ENCODE results near the gene RHAG. TPM values are rescaled to one million over a fixed set of nuclear protein-coding genes. Genes with fewer than 3 reads are reported as not detected.
A peak's percentile ranks its signal among the peaks of the same experiment; 100 is the strongest.
"Not testable (repeated sequence)": the region's sequence is repeated elsewhere in the genome, so short reads cannot be mapped to it uniquely, and the experiment has no call there.

RHAG gene
- total RNA-seq, 1 donor from 2014 or later = not detected

- Mint-ChIP-seq H3K9me3 (peaks cover 3% of the 10 kb centered on the region), H3K27me3 (ENCODE audit: low read depth) (no peaks in the 10 kb centered on the region), H3K27ac (no peak overlapping the region), H3K4me1 (peaks cover 5% of the 10 kb centered on the region), H3K36me3 (no peaks in the 10 kb centered on the region), H3K4me3 (no peak overlapping the region)
- peak; percentile 87 for TF ChIP-seq CTCF (IDR thresholded peaks at IDR 0.05; ENCODE audit: unreplicated experiment)
- DNase-seq (ENCODE audit: low spot score in 2 of 2, unreplicated experiment in 2 of 2) = no peak
Observed at GRCh38 chr6:49606721-49607390, 29.8 kb downstream of the RHAG start.

GRCh38 chr6:49604080-49604479 lies 32.6 kb downstream of the RHAG start:
- H3K27ac Mint-ChIP-seq; H3K36me3 Mint-ChIP-seq; H3K4me1 Mint-ChIP-seq; H3K4me3 Mint-ChIP-seq; H3K27me3 Mint-ChIP-seq (ENCODE audit: low read depth); DNase-seq (ENCODE audit: low spot score in 2 of 2, unreplicated experiment in 2 of 2): not testable (repeated sequence)
- peaks cover 13% of the 10 kb centered on the region for H3K9me3 Mint-ChIP-seq

GRCh38 chr6:49587262-49587661 lies 49.4 kb downstream of the RHAG start:
- not testable (repeated sequence) for H3K27ac Mint-ChIP-seq; DNase-seq (ENCODE audit: low spot score in 2 of 2, unreplicated experiment in 2 of 2); H3K9me3 Mint-ChIP-seq; H3K4me1 Mint-ChIP-seq; H3K36me3 Mint-ChIP-seq; H3K4me3 Mint-ChIP-seq; H3K27me3 Mint-ChIP-seq (ENCODE audit: low read depth)

GRCh38 chr6:49582529-49582928 lies 54.1 kb downstream of the RHAG start:
- H3K9me3 Mint-ChIP-seq = peaks cover 3% of the 10 kb centered on the region
- H3K27ac Mint-ChIP-seq = no peak overlapping the region
- no peak for TF ChIP-seq CTCF (IDR thresholded peaks at IDR 0.05; ENCODE audit: unreplicated experiment)
- H3K4me3 Mint-ChIP-seq = no peak overlapping the region
- no peaks in the 10 kb centered on the region for H3K27me3 Mint-ChIP-seq (ENCODE audit: low read depth)
- no peaks in the 10 kb centered on the region for H3K36me3 Mint-ChIP-seq
- no peak for DNase-seq (ENCODE audit: low spot score in 2 of 2, unreplicated experiment in 2 of 2)
- H3K4me1 Mint-ChIP-seq = no peaks in the 10 kb centered on the region

- Mint-ChIP-seq H3K9me3 (peaks cover 3% of the 10 kb centered on the region), H3K27me3 (ENCODE audit: low read depth) (no peaks in the 10 kb centered on the region), H3K4me1 (no peaks in the 10 kb centered on the region), H3K27ac (no peak overlapping the region), H3K36me3 (no peaks in the 10 kb centered on the region), H3K4me3 (no peak overlapping the region)
- no peak for TF ChIP-seq CTCF (IDR thresholded peaks at IDR 0.05; ENCODE audit: unreplicated experiment)
- DNase-seq (ENCODE audit: low spot score in 2 of 2, unreplicated experiment in 2 of 2) = no peak
Observed at GRCh38 chr6:49579649-49580048, 57.0 kb downstream of the RHAG start.

- Mint-ChIP-seq H3K9me3 (peaks cover 3% of the 10 kb centered on the region), H3K4me3 (no peak overlapping the region), H3K27me3 (ENCODE audit: low read depth) (no peaks in the 10 kb centered on the region), H3K27ac (no peak overlapping the region), H3K4me1 (no peaks in the 10 kb centered on the region), H3K36me3 (no peaks in the 10 kb centered on the region)
- no peak for TF ChIP-seq CTCF (IDR thresholded peaks at IDR 0.05; ENCODE audit: unreplicated experiment)
- DNase-seq (ENCODE audit: low spot score in 2 of 2, unreplicated experiment in 2 of 2) = no peak
Observed at GRCh38 chr6:49576618-49577017, 60.0 kb downstream of the RHAG start.

Data from mesothelial cell of epicardium (in vitro differentiated cells).